Activated B cell treated with CpG ODN at 0.5 μM for 24 hours (primary cell): Measurements from ENCODE around the gene ABCC11. TPM values are rescaled to one million over a fixed set of nuclear protein-coding genes. Genes with fewer than 3 reads are reported as not detected.

ENCODE experiments used
- ATAC-seq: fragments of 200-7000 bp; cut with Tn5 transposase; one replicate; pipeline ENCODE4 v1.10.0; 2021; ENCODE audit warnings: low read depth, mild to moderate bottlenecking, moderate library complexity
- CTCF ChIA-PET: fragments of 350-600 bp; sonication (Branson Sonifier 250); formaldehyde crosslinking; loops from one replicate; lab custom pipeline; 2021; ENCODE audit warnings: antibody characterized with exemption; lab: Charles Lee
- POLR2A ChIA-PET: fragments of 350-600 bp; sonication (Branson Sonifier 250); formaldehyde crosslinking; loops from one replicate; lab custom pipeline; 2021; ENCODE audit warnings: antibody characterized with exemption; lab: Charles Lee
- DNase-seq: peaks from one replicate; pipeline ENCODE4 v3.0.0; 2022
- H3K27ac Mint-ChIP-seq: one replicate; pipeline ENCODE4 v1.8.0; 2020; ENCODE audit warnings: mixed read lengths
- H3K27me3 Mint-ChIP-seq: one replicate; pipeline ENCODE4 v1.8.0; 2021; ENCODE audit warnings: mixed read lengths
- H3K36me3 Mint-ChIP-seq: one replicate; pipeline ENCODE4 v1.8.0; 2021; ENCODE audit warnings: low read depth, mixed read lengths
- H3K4me1 Mint-ChIP-seq: one replicate; pipeline ENCODE4 v1.8.0; 2021; ENCODE audit warnings: mixed read lengths
- H3K4me3 Mint-ChIP-seq: one replicate; pipeline ENCODE4 v1.8.0; 2020; ENCODE audit warnings: mild to moderate bottlenecking, mixed read lengths
- H3K9me3 Mint-ChIP-seq: one replicate; pipeline ENCODE4 v1.8.0; 2020; ENCODE audit warnings: mixed read lengths
- CTCF ChIP-seq: fragments of 200-600 bp; IDR thresholded peaks from one replicate; pipeline ENCODE4 v1.8.0; 2022; ENCODE audit warnings: antibody characterized with exemption, mild to moderate bottlenecking
- intact Hi-C: fragments of 100-400 bp; cut with micrococcal nuclease; formaldehyde crosslinking; loops from one replicate; pipeline ENCODE4 v1.15.1; 2024
- total RNA-seq: library from RNA; stranded (reverse); gene quantifications from 2 replicates; pipeline ENCODE4 v1.2.3, GENCODE V29; 2022

ABCC11 gene
- total RNA-seq, 1 donor from 2014 or later: not detected

- Mint-ChIP-seq H3K36me3 (no peaks in the 10 kb centered on the region), H3K4me1 (no peaks in the 10 kb centered on the region), H3K9me3 (no peaks in the 10 kb centered on the region), H3K27me3 (peaks cover 2% of the 10 kb centered on the region), H3K4me3 (no peak overlapping the region), H3K27ac (no peak overlapping the region)
- CTCF ChIA-PET: interaction anchor here (1.5 kb wide), 1 partner anchor 27 kb away, joined by 6 read pairs; no protein-coding TSS in a partner anchor
- DNase-seq (no peak), ATAC-seq (no peak)
- POLR2A ChIA-PET: no interaction called here
- intact Hi-C loops: no loop called here
- TF ChIP-seq CTCF: no peak
These were observed 109.5 kb downstream of the ABCC11 start for GRCh38 chr16:48137822-48138221.

- ChIA-PET POLR2A (no interaction called here), CTCF (interaction anchor here (1.5 kb wide), 1 partner anchor 28 kb away, joined by 6 read pairs; no protein-coding TSS in a partner anchor)
- H3K27me3 Mint-ChIP-seq: peaks cover 2% of the 10 kb centered on the region
- no peak for ATAC-seq
- H3K4me3 Mint-ChIP-seq: no peak overlapping the region
- no peaks in the 10 kb centered on the region for H3K9me3 Mint-ChIP-seq
- no peak for DNase-seq
- H3K4me1 Mint-ChIP-seq: no peaks in the 10 kb centered on the region
- TF ChIP-seq CTCF: no peak
- H3K36me3 Mint-ChIP-seq: no peaks in the 10 kb centered on the region
- intact Hi-C loops: no loop called here
- no peak overlapping the region for H3K27ac Mint-ChIP-seq
These were observed 110.6 kb downstream of the ABCC11 start for GRCh38 chr16:48136547-48137360.

GRCh38 chr16:48133455-48134211 is 113.7 kb downstream of the ABCC11 start:
- no peak for DNase-seq
- TF ChIP-seq CTCF: no peak
- CTCF ChIA-PET: no interaction called here
- ATAC-seq: no peak
- no peaks in the 10 kb centered on the region for H3K4me1 Mint-ChIP-seq
- POLR2A ChIA-PET: interaction anchor here (0.6 kb wide), 1 partner anchor 13 kb away, joined by 3 read pairs; no protein-coding TSS in a partner anchor
- H3K27ac Mint-ChIP-seq: no peak overlapping the region
- intact Hi-C loops: no loop called here
- no peaks in the 10 kb centered on the region for H3K36me3 Mint-ChIP-seq
- no peak overlapping the region for H3K4me3 Mint-ChIP-seq
- peaks cover 2% of the 10 kb centered on the region for H3K27me3 Mint-ChIP-seq
- H3K9me3 Mint-ChIP-seq: no peaks in the 10 kb centered on the region

GRCh38 chr16:48132696-48133095 is 114.6 kb downstream of the ABCC11 start:
- Mint-ChIP-seq H3K4me3 (no peak overlapping the region), H3K27me3 (peaks cover 2% of the 10 kb centered on the region), H3K27ac (no peak overlapping the region), H3K9me3 (no peaks in the 10 kb centered on the region), H3K36me3 (no peaks in the 10 kb centered on the region), H3K4me1 (no peaks in the 10 kb centered on the region)
- intact Hi-C loops: no loop called here
- ChIA-PET POLR2A (no interaction called here), CTCF (no interaction called here)
- no peak for TF ChIP-seq CTCF
- no peak for ATAC-seq
- no peak for DNase-seq
